Mesothelial cell of epicardium (in vitro differentiated cells): ENCODE results near the gene IL20RA. TPM values are rescaled to one million over a fixed set of nuclear protein-coding genes. Genes with fewer than 3 reads are reported as not detected.
"Not testable (repeated sequence)": the region's sequence is repeated elsewhere in the genome, so short reads cannot be mapped to it uniquely, and the experiment has no call there.

ENCODE experiments used
- DNase-seq, 2 experiments: peaks; one replicate each; pipeline ENCODE4 v3.0.0; 2021; ENCODE audit warnings: low spot score in 2 of 2; ENCODE audit not compliant: unreplicated experiment in 2 of 2
- H3K27ac Mint-ChIP-seq: 2 replicates; pipeline ENCODE4 v1.8.0; 2021; ENCODE audit warnings: mixed read lengths
- H3K27me3 Mint-ChIP-seq: 2 replicates; pipeline ENCODE4 v1.8.0; 2021; ENCODE audit warnings: low read depth, mixed read lengths
- H3K36me3 Mint-ChIP-seq: 2 replicates; pipeline ENCODE4 v1.8.0; 2021; ENCODE audit warnings: mixed read lengths
- H3K4me1 Mint-ChIP-seq: 2 replicates; pipeline ENCODE4 v1.8.0; 2021; ENCODE audit warnings: mixed read lengths
- H3K4me3 Mint-ChIP-seq: 2 replicates; pipeline ENCODE4 v1.8.0; 2021; ENCODE audit warnings: mild to moderate bottlenecking, moderate library complexity, mixed read lengths
- H3K9me3 Mint-ChIP-seq: 2 replicates; pipeline ENCODE4 v1.8.0; 2021; ENCODE audit warnings: mixed read lengths
- total RNA-seq: library from RNA; stranded (reverse); gene quantifications from 3 replicates; pipeline ENCODE4 v1.2.1, GENCODE V29; 2021
- TF ChIP-seq, protein P1 (sequence below): fragments of 200-600 bp; sonication (generic); IDR thresholded peaks from one replicate; pipeline ENCODE4 v1.5.0; 2021; ENCODE audit warnings: antibody characterized with exemption; ENCODE audit not compliant: unreplicated experiment

IL20RA gene
- total RNA-seq, 1 donor from 2014 or later, result 2.1 TPM

- Mint-ChIP-seq H3K4me1 (no peaks in the 10 kb centered on the region), H3K27ac (no peak overlapping the region), H3K4me3 (no peak overlapping the region), H3K9me3 (no peaks in the 10 kb centered on the region), H3K27me3 (peaks cover 2% of the 10 kb centered on the region), H3K36me3 (no peaks in the 10 kb centered on the region)
- no peak for DNase-seq
- TF ChIP-seq, protein P1, sequence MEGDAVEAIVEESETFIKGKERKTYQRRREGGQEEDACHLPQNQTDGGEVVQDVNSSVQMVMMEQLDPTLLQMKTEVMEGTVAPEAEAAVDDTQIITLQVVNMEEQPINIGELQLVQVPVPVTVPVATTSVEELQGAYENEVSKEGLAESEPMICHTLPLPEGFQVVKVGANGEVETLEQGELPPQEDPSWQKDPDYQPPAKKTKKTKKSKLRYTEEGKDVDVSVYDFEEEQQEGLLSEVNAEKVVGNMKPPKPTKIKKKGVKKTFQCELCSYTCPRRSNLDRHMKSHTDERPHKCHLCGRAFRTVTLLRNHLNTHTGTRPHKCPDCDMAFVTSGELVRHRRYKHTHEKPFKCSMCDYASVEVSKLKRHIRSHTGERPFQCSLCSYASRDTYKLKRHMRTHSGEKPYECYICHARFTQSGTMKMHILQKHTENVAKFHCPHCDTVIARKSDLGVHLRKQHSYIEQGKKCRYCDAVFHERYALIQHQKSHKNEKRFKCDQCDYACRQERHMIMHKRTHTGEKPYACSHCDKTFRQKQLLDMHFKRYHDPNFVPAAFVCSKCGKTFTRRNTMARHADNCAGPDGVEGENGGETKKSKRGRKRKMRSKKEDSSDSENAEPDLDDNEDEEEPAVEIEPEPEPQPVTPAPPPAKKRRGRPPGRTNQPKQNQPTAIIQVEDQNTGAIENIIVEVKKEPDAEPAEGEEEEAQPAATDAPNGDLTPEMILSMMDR, result no peak
Observed at GRCh38 chr6:136975089-136975715, 69.6 kb downstream of the IL20RA start.

GRCh38 chr6:136973781-136974180 is 71.0 kb downstream of the IL20RA start:
- not testable (repeated sequence) for H3K4me1 Mint-ChIP-seq, H3K27ac Mint-ChIP-seq, H3K4me3 Mint-ChIP-seq, DNase-seq, H3K27me3 Mint-ChIP-seq, H3K9me3 Mint-ChIP-seq, H3K36me3 Mint-ChIP-seq

DNA sequence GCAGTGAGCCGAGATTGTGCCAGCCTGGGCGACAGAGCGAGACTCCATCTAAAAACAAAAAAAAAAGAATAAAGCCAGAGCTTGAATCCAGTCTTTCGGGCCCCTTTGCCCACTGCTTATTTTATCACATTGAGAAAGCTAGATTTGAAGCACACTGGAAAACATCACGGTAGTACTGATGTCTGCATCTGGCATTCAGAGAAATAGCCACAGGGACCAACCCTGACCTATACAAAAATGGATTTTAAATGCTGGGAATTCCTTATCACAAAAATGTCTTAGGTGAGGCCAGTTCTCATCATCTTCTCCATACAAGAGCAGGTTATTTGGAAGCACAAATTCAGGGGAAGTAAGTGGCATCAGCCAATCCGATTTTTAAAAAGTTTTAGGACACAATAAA is 73.2 kb downstream of the IL20RA start:
- Mint-ChIP-seq H3K4me3 (no peak overlapping the region), H3K4me1 (peaks cover 4% of the 10 kb centered on the region), H3K27me3 (peaks cover 2% of the 10 kb centered on the region), H3K36me3 (no peaks in the 10 kb centered on the region), H3K9me3 (no peaks in the 10 kb centered on the region), H3K27ac (no peak overlapping the region)
- TF ChIP-seq, protein P1, result no peak
- no peak for DNase-seq

DNA sequence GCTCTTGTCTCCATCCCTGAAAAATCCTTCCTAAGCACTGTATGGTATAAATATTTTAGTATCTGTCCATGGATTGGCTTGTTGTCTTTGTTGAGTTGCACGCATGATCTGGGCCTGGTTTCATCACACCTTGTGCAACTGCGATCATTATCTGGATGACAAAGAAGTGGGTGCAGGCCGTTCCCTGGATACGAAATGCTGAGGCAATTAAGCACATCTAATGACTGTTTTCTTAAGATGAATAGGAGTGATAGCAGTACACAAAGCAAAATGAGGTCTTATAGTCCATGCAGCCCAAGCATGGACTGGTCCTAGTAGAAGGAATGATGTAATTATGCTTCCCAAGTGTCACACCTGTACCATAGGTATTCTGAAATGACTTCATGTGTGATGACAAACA is 74.8 kb downstream of the IL20RA start:
- no peak for DNase-seq
- no peak overlapping the region for H3K27ac Mint-ChIP-seq
- no peaks in the 10 kb centered on the region for H3K36me3 Mint-ChIP-seq
- no peaks in the 10 kb centered on the region for H3K9me3 Mint-ChIP-seq
- peaks cover 4% of the 10 kb centered on the region for H3K4me1 Mint-ChIP-seq
- TF ChIP-seq, protein P1, result no peak
- H3K4me3 Mint-ChIP-seq, result no peak overlapping the region
- H3K27me3 Mint-ChIP-seq, result peaks cover 2% of the 10 kb centered on the region

GRCh38 chr6:136969433-136969832 is 75.3 kb downstream of the IL20RA start:
- Mint-ChIP-seq H3K4me3 (no peak overlapping the region), H3K36me3 (no peaks in the 10 kb centered on the region), H3K27ac (no peak overlapping the region), H3K27me3 (peaks cover 2% of the 10 kb centered on the region), H3K4me1 (peaks cover 4% of the 10 kb centered on the region), H3K9me3 (no peaks in the 10 kb centered on the region)
- no peak for DNase-seq
- TF ChIP-seq, protein P1, result no peak

DNA sequence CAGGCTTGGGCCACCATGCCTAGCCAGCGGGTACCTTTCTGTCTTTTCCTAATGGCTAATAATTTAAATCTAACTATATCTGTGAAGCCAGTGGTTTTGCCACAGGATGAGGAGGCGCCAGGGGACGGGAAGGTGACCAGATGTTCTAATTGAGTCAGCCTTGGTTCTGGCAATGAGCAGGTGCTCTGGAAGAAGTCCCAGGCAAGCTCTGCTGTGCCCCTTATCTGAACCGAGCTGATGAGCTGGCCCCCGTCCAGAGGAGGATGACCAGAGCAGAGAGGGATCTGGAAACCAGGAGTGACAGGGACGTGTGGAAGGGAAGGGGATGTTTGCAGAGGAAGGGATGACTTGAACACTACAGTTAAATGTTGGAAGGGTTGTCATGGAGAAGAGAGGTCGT is 75.9 kb downstream of the IL20RA start:
- Mint-ChIP-seq H3K36me3 (no peaks in the 10 kb centered on the region), H3K9me3 (no peaks in the 10 kb centered on the region), H3K27me3 (peaks cover 2% of the 10 kb centered on the region), H3K4me1 (peaks cover 4% of the 10 kb centered on the region), H3K27ac (no peak overlapping the region), H3K4me3 (no peak overlapping the region)
- no peak for DNase-seq
- TF ChIP-seq, protein P1, result no peak
